Heart left ventricle (tissue), 13 donors: ENCODE measurements around the gene RHPN2.

Experiments
- POLR2A ChIP-seq, 2 donors: fragments of 450-650 bp; IDR thresholded peaks; one replicate each; pipeline ENCODE4 v1.6.1; 2017; ENCODE audit warnings: antibody characterized with exemption in 2 of 2, mild to moderate bottlenecking in 2 of 2, moderate library complexity in 2 of 2
- TF ChIP-seq, protein P1 (sequence below), 12 donors: fragments of 200-600 bp; sonication (generic) in 4 of 12; IDR thresholded peaks; one replicate each; pipeline versions ENCODE4 v1.5.0 to v1.8.0; 2018 to 2022; ENCODE audit warnings: antibody characterized with exemption in 12 of 12, mild to moderate bottlenecking in 5 of 12
- donor health status: ischemic (EF 13 %, LVEDD 7.1; RV severe dilation, severe dysfunction).
- donor health status: DM: no; HTN: yes; CAD: no.
- donor health status: DM: no; HTN: no; CAD: no.
- donor health status: ischemic (EF 25% LVEDD 6.9; RV normal size, moderate dysfunction).
- donor health status: ischemic (EF 25% LVEDD 5.7; RV mildly dilated, moderate dysfunction).
- donor health status: ischemic (EF 35%, LVEDD 5.7; RV mildly dilated, moderate dysfunction).
- donor health status: nonischemic (EF 11% LVEDD 7.7; RV severe dilation, severe dysfunction).
- donor health status: DM: yes; HTN: yes; CAD: no.
- donor health status: PGD.
- donor health status: ischemic (EF 29% LVEDD 5.4; RV normal size, mild dysfunction).
- donor health status: nonischemic (EF 23%, LVEDD 6.1; RV moderate dilation, normal function).

DNA sequence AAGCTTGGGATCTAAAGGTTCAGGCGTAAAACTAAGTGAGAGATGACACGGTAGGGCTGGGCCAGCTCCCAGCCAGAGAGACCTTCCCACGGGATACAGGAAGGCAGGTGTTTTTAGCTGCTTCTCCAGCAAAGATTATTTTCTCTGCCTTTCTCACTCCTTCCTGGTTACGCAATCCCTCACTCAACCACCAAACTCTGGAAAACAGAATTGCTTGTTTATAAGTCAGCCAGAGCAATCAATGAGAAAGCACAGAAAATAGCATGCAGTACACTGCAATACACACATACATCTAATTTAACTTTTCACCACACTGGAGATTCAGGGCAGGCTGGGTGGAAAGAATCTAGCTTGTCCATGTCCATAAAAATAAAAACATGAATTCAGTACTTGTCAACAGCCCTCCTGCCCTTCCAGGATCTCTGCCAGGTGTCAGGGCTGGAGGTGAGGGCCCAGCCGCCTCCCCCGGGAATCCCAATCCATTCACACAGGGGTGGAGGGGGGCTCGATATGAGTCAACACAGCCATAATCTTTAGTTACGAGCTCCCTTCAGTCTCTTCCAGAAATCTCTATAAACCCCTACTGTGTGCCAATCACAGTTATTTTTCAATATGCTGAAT lies 12.2 kb downstream of the RHPN2 start:
- TF ChIP-seq, protein P1, sequence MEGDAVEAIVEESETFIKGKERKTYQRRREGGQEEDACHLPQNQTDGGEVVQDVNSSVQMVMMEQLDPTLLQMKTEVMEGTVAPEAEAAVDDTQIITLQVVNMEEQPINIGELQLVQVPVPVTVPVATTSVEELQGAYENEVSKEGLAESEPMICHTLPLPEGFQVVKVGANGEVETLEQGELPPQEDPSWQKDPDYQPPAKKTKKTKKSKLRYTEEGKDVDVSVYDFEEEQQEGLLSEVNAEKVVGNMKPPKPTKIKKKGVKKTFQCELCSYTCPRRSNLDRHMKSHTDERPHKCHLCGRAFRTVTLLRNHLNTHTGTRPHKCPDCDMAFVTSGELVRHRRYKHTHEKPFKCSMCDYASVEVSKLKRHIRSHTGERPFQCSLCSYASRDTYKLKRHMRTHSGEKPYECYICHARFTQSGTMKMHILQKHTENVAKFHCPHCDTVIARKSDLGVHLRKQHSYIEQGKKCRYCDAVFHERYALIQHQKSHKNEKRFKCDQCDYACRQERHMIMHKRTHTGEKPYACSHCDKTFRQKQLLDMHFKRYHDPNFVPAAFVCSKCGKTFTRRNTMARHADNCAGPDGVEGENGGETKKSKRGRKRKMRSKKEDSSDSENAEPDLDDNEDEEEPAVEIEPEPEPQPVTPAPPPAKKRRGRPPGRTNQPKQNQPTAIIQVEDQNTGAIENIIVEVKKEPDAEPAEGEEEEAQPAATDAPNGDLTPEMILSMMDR (IDR thresholded peaks at IDR 0.05): no peak
- no peak for TF ChIP-seq POLR2A (IDR thresholded peaks at IDR 0.05)
